Activated CD8-positive, alpha-beta memory T cell treated with anti-CD3 and anti-CD28 coated beads, Interleukin-2, amount 50 U/mL, for 1 hour (primary cell): Measurements from ENCODE around the gene ADSS1.

Experiments used
- DNase-seq: peaks from one replicate; pipeline ENCODE4 v3.0.0-alpha.2; 2020; ENCODE audit errors: extremely low read depth

The ADSS1 gene

DNA sequence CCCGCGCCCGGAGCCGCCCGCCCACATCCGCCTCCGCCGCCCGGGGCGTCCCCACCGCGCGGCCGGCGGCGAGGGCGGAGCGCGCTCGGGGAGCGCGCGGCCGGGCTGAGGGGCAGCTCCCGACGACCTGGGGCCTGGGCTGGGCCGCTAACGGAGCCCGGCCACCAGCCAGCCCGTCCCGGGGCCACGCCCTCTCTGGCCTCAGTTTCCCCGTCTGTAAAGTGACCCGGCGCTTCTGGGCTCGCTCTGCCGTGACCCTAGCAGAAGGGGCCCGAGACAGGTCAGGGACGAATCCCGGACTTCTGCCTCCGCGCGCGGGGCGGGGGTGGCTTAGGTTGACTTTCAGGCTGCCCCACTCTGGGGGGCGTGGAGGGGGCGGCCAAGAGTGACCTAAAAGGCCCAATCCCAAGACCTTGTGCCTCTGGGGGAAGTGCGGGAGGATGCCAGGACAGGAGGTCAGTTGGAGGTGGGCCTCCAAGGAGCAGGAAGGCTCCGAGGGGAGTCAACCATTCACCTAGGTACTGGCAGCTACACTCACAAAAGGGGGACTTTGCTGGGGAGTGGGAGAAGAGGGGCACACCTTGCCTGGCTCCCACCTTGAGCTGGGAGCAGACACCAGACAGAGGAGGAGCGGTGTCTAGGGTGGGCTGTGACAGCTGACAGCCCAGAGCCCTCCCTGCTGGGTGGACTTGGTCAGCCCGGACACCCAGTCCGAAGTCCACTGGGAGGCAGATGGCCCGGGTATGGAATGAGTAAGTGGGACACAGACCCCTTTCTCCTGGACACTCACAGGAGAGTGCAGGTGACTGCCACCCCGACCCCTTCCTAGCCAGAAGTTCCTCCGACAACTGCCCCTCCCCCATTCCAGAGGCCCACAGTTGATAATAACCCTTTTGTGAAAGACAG lies 72.0 kb downstream of the ADSS1 start:
- DNase-seq, result no peak

DNA sequence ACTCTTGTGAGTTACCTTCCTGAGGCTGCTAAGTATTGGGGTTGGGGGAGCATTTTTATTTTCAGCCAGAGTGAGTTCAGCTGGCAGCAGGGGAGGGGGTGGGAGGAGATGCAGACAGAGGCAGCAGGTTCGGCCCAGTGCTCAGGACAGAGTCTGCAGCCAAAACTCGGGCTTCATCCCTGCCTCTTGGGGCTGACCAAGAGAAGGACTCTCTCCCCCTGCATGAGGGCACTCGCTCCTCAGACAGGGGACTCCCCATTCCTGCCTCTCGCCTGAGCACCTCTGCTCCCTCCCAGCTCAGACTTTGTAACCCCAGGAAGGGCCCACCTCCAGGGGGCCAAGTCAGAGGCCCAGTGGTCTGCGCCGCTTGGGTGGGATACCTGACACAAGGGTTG lies 72.7 kb downstream of the ADSS1 start:
- no peak for DNase-seq
